ENCODE measurements around the gene ABHD16B. TPM values are rescaled to one million over a fixed set of nuclear protein-coding genes. Genes with fewer than 3 reads are reported as not detected.

ABHD16B gene
- total and polyA plus RNA-seq, 2 experiments from 2014 or later = not detected

- Histone ChIP-seq H3K4me3 (no peak overlapping the region), H3K79me2 (replicated peaks; ENCODE audit: insufficient read depth) (peaks cover 12% of the 10 kb centered on the region; the same call in 1 of the 2 replicates), H3K27ac (ENCODE audit: low read depth) (no peak overlapping the region; the same call in 1 of the 2 replicates), H3K36me3 (ENCODE audit: insufficient read depth) (0 out of 2 replicates have a peak, but pooled peaks cover 11% of the 10 kb centered on the region), H4K20me1 (replicated peaks; ENCODE audit: insufficient read depth) (peaks cover 10% of the 10 kb centered on the region), H3K27me3 (ENCODE audit: insufficient read depth) (no peaks in the 10 kb centered on the region), H3K9me2 (ENCODE audit: insufficient read depth) (no peaks in the 10 kb centered on the region), H3K4me1 (ENCODE audit: insufficient read depth) (no peaks in the 10 kb centered on the region), H3K4me2 (no peak overlapping the region), H2AFZ (no peak overlapping the region), H3F3A (replicated peaks; ENCODE audit: low read depth) (peaks cover 3% of the 10 kb centered on the region; the same call in 1 of the 2 replicates)
- TF ChIP-seq STAT1 (IDR thresholded peaks at IDR 0.05; ENCODE audit: unreplicated experiment) (no peak), REST (IDR thresholded peaks at IDR 0.05; ENCODE audit: unreplicated experiment) (peak; percentile 59)
- peak; percentile 72 for ATAC-seq
- Mint-ChIP-seq H3K27ac (no peak overlapping the region), H3K4me3 (no peak overlapping the region), H3K9me3 (no peaks in the 10 kb centered on the region), H3K27me3 (ENCODE audit: insufficient read depth, low read depth, poor library complexity) (peaks cover 14% of the 10 kb centered on the region), H3K4me1 (no peaks in the 10 kb centered on the region), H3K36me3 (ENCODE audit: low read depth) (peaks cover 42% of the 10 kb centered on the region)
- peak; percentile 40 for DNase-seq (ENCODE audit: low spot score)
Observed at GRCh38 chr20:63881451-63882226, 20.3 kb downstream of the ABHD16B start.

DNA sequence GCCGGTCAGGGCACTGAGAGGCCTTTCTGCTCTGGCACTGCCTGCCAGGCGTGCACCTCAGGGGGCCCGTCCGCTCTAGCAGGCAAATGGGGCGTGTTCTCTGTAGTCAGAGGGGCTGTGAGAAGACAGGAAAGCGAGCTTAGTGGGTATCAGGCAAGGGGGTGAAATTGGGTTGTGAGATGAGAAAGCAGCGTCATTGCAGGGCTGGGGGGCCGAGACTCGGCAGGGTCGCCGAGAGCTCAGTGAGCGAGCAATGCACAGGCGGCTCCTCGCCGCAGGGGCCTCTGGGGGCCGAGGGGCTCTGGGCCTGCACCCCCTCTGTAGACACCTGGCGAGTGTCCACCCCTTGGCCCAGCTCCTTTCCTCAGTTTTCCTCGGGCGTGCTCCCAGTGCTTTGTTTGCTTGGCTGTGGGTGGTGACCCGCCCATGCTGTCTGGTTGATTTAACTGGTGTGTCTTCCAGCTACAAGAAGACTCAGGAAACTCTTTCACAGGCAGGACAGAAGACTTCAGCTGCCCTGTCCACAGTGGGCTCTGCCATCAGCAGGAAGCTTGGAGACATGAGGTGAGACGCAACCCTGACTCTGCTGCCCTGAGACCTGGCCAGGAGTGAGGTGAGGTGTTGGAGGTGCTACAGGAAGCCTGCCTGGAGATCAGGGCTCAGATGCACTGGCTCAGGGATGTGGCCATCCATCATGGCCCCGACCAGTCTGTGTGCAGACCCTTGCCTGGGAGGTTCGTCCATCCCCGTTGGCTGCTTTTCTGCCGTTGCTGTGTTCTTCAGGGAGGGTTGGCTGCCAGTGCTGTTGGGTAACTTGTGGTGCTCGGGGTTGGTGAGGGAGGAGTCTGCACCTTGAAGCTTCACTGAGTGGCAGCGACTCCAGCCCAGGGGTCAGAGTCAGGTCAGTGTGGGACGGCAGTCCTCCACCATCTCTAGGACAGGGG, 21.2 kb downstream of the ABHD16B start:
- H2AFZ ChIP-seq = no peak overlapping the region
- Mint-ChIP-seq H3K4me1 (no peaks in the 10 kb centered on the region; the same call in 2 of the 3 replicates), H3K27me3 (ENCODE audit: insufficient read depth, low read depth, poor library complexity) (peaks cover 16% of the 10 kb centered on the region), H3K27ac (no peak overlapping the region), H3K4me3 (no peak overlapping the region; the same call in 2 of the 3 replicates), H3K36me3 (ENCODE audit: low read depth) (peaks cover 41% of the 10 kb centered on the region), H3K9me3 (no peaks in the 10 kb centered on the region)
- no peaks in the 10 kb centered on the region for H3K27me3 ChIP-seq (ENCODE audit: insufficient read depth)
- no peaks in the 10 kb centered on the region for H3K4me1 ChIP-seq (ENCODE audit: insufficient read depth)
- peaks cover 13% of the 10 kb centered on the region; the same call in 1 of the 2 replicates for H3K79me2 ChIP-seq (replicated peaks; ENCODE audit: insufficient read depth)
- DNase-seq (ENCODE audit: low spot score) (no peak), ATAC-seq (no peak)
- H3F3A ChIP-seq (replicated peaks; ENCODE audit: low read depth) = peaks cover 3% of the 10 kb centered on the region; the same call in 1 of the 2 replicates
- 0 out of 2 replicates have a peak, but pooled peaks cover 5% of the 10 kb centered on the region for H3K36me3 ChIP-seq (ENCODE audit: insufficient read depth)
- H4K20me1 ChIP-seq (replicated peaks; ENCODE audit: insufficient read depth) = peaks cover 10% of the 10 kb centered on the region
- H3K27ac ChIP-seq (ENCODE audit: low read depth) = no peak overlapping the region; the same call in 1 of the 2 replicates
- no peak overlapping the region for H3K4me3 ChIP-seq
- no peak overlapping the region for H3K4me2 ChIP-seq
- H3K9me2 ChIP-seq (ENCODE audit: insufficient read depth) = no peaks in the 10 kb centered on the region
- TF ChIP-seq NANOG (IDR thresholded peaks at IDR 0.05; ENCODE audit: borderline replicate concordance) (no peak), EZH2 (IDR thresholded peaks at IDR 0.05; ENCODE audit: low read depth, unreplicated experiment) (no peak), STAT1 (IDR thresholded peaks at IDR 0.05; ENCODE audit: unreplicated experiment) (no peak), ZNF462 (CRISPR knock-in tag; IDR thresholded peaks at IDR 0.05) (no peak), POLR2AphosphoS5 (IDR thresholded peaks at IDR 0.05; ENCODE audit: low read depth) (no peak), JUNB (IDR thresholded peaks at IDR 0.05; ENCODE audit: unreplicated experiment) (no peak), CREB1 (CRISPR knock-in tag; IDR thresholded peaks at IDR 0.05; ENCODE audit: low read depth) (no peak), ZNF114 (CRISPR knock-in tag; IDR thresholded peaks at IDR 0.05) (no peak)
